A673 (cell line): ENCODE measurements around the gene STX5. TPM values are rescaled to one million over a fixed set of nuclear protein-coding genes. Genes with fewer than 3 reads are reported as not detected.

ENCODE experiments used
- BruUV-seq: library from RNA; stranded (reverse); fragments of 400-500 nt; replicated peaks from 2 replicates; lab custom pipeline; 2021; lab: Mats Ljungman, UMichigan
- CTCF ChIA-PET: fragments of 300-600 bp; sonication (Branson Sonifier 250); formaldehyde crosslinking; loops from one replicate; lab custom pipeline; 2022; ENCODE audit warnings: antibody characterized with exemption; lab: Charles Lee
- POLR2A ChIA-PET: fragments of 300-600 bp; sonication (Branson Sonifier 250); formaldehyde crosslinking; loops from one replicate; lab custom pipeline; 2022; ENCODE audit warnings: antibody characterized with exemption; ENCODE audit not compliant: low non-redundant PET; lab: Charles Lee
- DNase-seq: peaks from one replicate; pipeline ENCODE4 v3.0.0-alpha.2; 2015; ENCODE audit warnings: low spot score
- H3K27ac ChIP-seq: fragments of 200-600 bp; sonication (generic); 2 replicates; pipeline ENCODE4 v1.5.1; 2016; ENCODE audit warnings: mixed run types, low read depth, mild to moderate bottlenecking, mixed read lengths, antibody characterized with exemption, low read length; ENCODE audit not compliant: poor library complexity, severe bottlenecking
- H3K27me3 ChIP-seq: fragments of 200-600 bp; sonication (generic); replicated peaks from 2 replicates; pipeline ENCODE4 v1.6.1; 2017; ENCODE audit warnings: mixed run types, low read depth, mild to moderate bottlenecking, mixed read lengths, antibody characterized with exemption, low read length; ENCODE audit not compliant: insufficient read depth, poor library complexity
- H3K36me3 ChIP-seq: fragments of 200-600 bp; sonication (generic); 2 replicates; pipeline ENCODE4 v1.6.1; 2016; ENCODE audit warnings: mixed run types, mild to moderate bottlenecking, mixed read lengths, antibody characterized with exemption, low read length; ENCODE audit not compliant: insufficient read depth, poor library complexity, severe bottlenecking
- H3K4me1 ChIP-seq: fragments of 200-600 bp; sonication (generic); 2 replicates; pipeline ENCODE4 v1.6.1; 2017; ENCODE audit warnings: mixed run types, mild to moderate bottlenecking, mixed read lengths, antibody characterized with exemption, low read length; ENCODE audit not compliant: insufficient read depth, poor library complexity, severe bottlenecking
- H3K4me3 ChIP-seq: fragments of 200-600 bp; sonication (generic); 2 replicates; pipeline ENCODE4 v1.5.1; 2016; ENCODE audit warnings: low read depth, mixed run types, mild to moderate bottlenecking, mixed read lengths, low read length; ENCODE audit not compliant: poor library complexity, severe bottlenecking
- H3K9me3 ChIP-seq: fragments of 200-600 bp; sonication (generic); 2 replicates; pipeline ENCODE4 v1.6.1; 2016; ENCODE audit warnings: mixed run types, low read depth, mild to moderate bottlenecking, mixed read lengths, antibody characterized with exemption, low read length; ENCODE audit not compliant: poor library complexity, severe bottlenecking
- CTCF ChIP-seq: fragments of 300-800, 200-600 bp; sonication (generic); conservative IDR thresholded peaks from 2 replicates; pipeline ENCODE4 v1.5.1; 2017; ENCODE audit warnings: low read depth, mild to moderate bottlenecking, antibody characterized with exemption, low read length, moderate library complexity, mixed read lengths
- EZH2 ChIP-seq: fragments of 200-600 bp; sonication (generic); IDR thresholded peaks from 2 replicates; pipeline ENCODE4 v1.6.1; 2017; ENCODE audit warnings: borderline replicate concordance, low read depth, mild to moderate bottlenecking, mixed read lengths, antibody characterized with exemption, low read length; ENCODE audit not compliant: poor library complexity, severe bottlenecking
- intact Hi-C: fragments of 100-400 bp; cut with micrococcal nuclease; formaldehyde crosslinking; loops from one replicate; pipeline ENCODE4 v1.10.0; 2022; ENCODE audit not compliant: unreplicated experiment
- microRNA-seq: library from miRNA; unstranded; fragments of <30 nt; microRNA quantifications from one replicate; pipeline ENCODE4 v1.2.0, GENCODE V29; 2021
- total RNA-seq: library from RNA; stranded (reverse); gene quantifications from 2 replicates; pipeline ENCODE4 v1.2.3, GENCODE V29; 2021

The STX5 gene
- total RNA-seq, 1 experiment from 2014 or later = 29.2 TPM

GRCh38 chr11:62757846-62758788 is 73.7 kb downstream of the STX5 start:
- ChIA-PET POLR2A (interaction anchor here (0.7 kb wide), 1 partner anchor 13 kb away, joined by 3 read pairs; the partner anchor contains the start of gene TAF6L), CTCF (no interaction called here)
- Histone ChIP-seq H3K4me1 (peaks cover 14% of the 10 kb centered on the region), H3K9me3 (no peaks in the 10 kb centered on the region), H3K36me3 (peaks cover 6% of the 10 kb centered on the region), H3K4me3 (no peak overlapping the region), H3K27ac (no peak overlapping the region), H3K27me3 (no peaks in the 10 kb centered on the region)
- BruUV-seq = no TSS peak
- no peak for TF ChIP-seq EZH2
- no peak for TF ChIP-seq CTCF
- intact Hi-C loops = no loop called here
- no peak for DNase-seq

Small RNA genes lying within 50 kb of the gene (microRNA-seq; reads per million reads assigned to microRNA genes)
- gene MIR6514 = 1.9 reads per million
- gene MIR6748 = not detected

Other genes with a start within 250 kb of the STX5 start
- gene TUT1, start 240.5 kb downstream of the STX5 start, total RNA-seq = 27.3 and 27.6 TPM in 2 replicates
- gene MTA2, start 230.2 kb downstream of the STX5 start, total RNA-seq = 241 and 243 TPM in 2 replicates
- 21.3 and 30.4 TPM in 2 replicates for gene EML3, start 219.3 kb downstream of the STX5 start, total RNA-seq
- gene ROM1, start 218.8 kb downstream of the STX5 start, total RNA-seq = 1.1 and 1.3 TPM in 2 replicates
- 64.7 and 68.2 TPM in 2 replicates for gene B3GAT3, start 210.1 kb downstream of the STX5 start, total RNA-seq
- 475 and 489 TPM in 2 replicates for gene GANAB, start 185.4 kb downstream of the STX5 start, total RNA-seq
- 29.3 and 30.0 TPM in 2 replicates for gene INTS5, start 178.7 kb downstream of the STX5 start, total RNA-seq
- gene C11orf98, start 166.8 kb downstream of the STX5 start, total RNA-seq = 124 and 141 TPM in 2 replicates
- 59.7 and 68.8 TPM in 2 replicates for gene CSKMT, start 166.7 kb downstream of the STX5 start, total RNA-seq
- 28.0 and 29.0 TPM in 2 replicates for gene UQCC3, start 160.4 kb downstream of the STX5 start, total RNA-seq
- 7.1 and 7.8 TPM in 2 replicates for gene LBHD1, start 159.8 kb downstream of the STX5 start, total RNA-seq
- gene UBXN1, start 153.0 kb downstream of the STX5 start, total RNA-seq = 143 and 147 TPM in 2 replicates
- gene LRRN4CL, start 142.5 kb downstream of the STX5 start, total RNA-seq = 0.37 and 0.52 TPM in 2 replicates
- 123 and 132 TPM in 2 replicates for gene BSCL2, start 124.6 kb downstream of the STX5 start, total RNA-seq
- 0.45 and 0.72 TPM in 2 replicates for gene GNG3, start 124.4 kb downstream of the STX5 start, total RNA-seq
- 104 and 105 TPM in 2 replicates for gene HNRNPUL2, start 104.6 kb downstream of the STX5 start, total RNA-seq
- 66.5 and 66.8 TPM in 2 replicates for gene TTC9C, start 103.6 kb downstream of the STX5 start, total RNA-seq
- gene ZBTB3, start 77.9 kb downstream of the STX5 start, total RNA-seq = 12.0 and 13.1 TPM in 2 replicates
- 159 and 166 TPM in 2 replicates for gene POLR2G, start 70.5 kb downstream of the STX5 start, total RNA-seq
- gene TAF6L, start 60.7 kb downstream of the STX5 start, total RNA-seq = 70.0 and 70.9 TPM in 2 replicates
- gene TMEM179B, start 44.6 kb downstream of the STX5 start, total RNA-seq = 46.6 and 52.1 TPM in 2 replicates
- 23.4 and 29.3 TPM in 2 replicates for gene TMEM223, start 40.0 kb downstream of the STX5 start, total RNA-seq
- 78.8 and 82.0 TPM in 2 replicates for gene NXF1, start 26.6 kb downstream of the STX5 start, total RNA-seq
- 0.77 TPM in 1 of 2 replicates, not detected in the other for gene TEX54, start 790 bp upstream of the STX5 start, total RNA-seq
- 147 and 155 TPM in 2 replicates for gene WDR74, start 7.5 kb upstream of the STX5 start, total RNA-seq
- 480 and 511 TPM in 2 replicates for gene SLC3A2, start 48.8 kb upstream of the STX5 start, total RNA-seq
- 0.17 and 0.41 TPM in 2 replicates for gene CHRM1, start 89.3 kb upstream of the STX5 start, total RNA-seq
- not detected in 2 replicates for gene SLC22A6, start 152.9 kb upstream of the STX5 start, total RNA-seq
- gene SLC22A8, start 183.8 kb upstream of the STX5 start, total RNA-seq = not detected in 2 replicates